DND-41 (cell line): ENCODE measurements around the gene LAMC3.

Source experiments
- ATAC-seq: fragments of 200-7000 bp; cut with Tn5 transposase; 3 replicates; pipeline ENCODE4 v1.9.1; 2021; ENCODE audit warnings: low read depth; ENCODE audit not compliant: insufficient read depth
- DNase-seq: peaks from one replicate; pipeline ENCODE4 v3.0.0-alpha.2; 2020
- H2AFZ ChIP-seq: 2 replicates; pipeline ENCODE4 v1.6.0; 2012; ENCODE audit warnings: low read depth, low read length
- H3K27ac ChIP-seq: 2 replicates; pipeline ENCODE4 v1.5.1; 2012; ENCODE audit warnings: low read length, inconsistent platforms
- H3K27me3 ChIP-seq: fragments of 200-600 bp; sonication (generic); 2 replicates; pipeline ENCODE4 v1.6.0; 2012; ENCODE audit warnings: low read length, mild to moderate bottlenecking, inconsistent platforms; ENCODE audit not compliant: insufficient read depth, poor library complexity
- H3K36me3 ChIP-seq: 2 replicates; pipeline ENCODE4 v1.5.1; 2012; ENCODE audit warnings: low read length, inconsistent platforms; ENCODE audit not compliant: insufficient read depth
- H3K4me1 ChIP-seq: 2 replicates; pipeline ENCODE4 v1.5.1; 2012; ENCODE audit warnings: mild to moderate bottlenecking, low read length; ENCODE audit not compliant: insufficient read depth
- H3K4me2 ChIP-seq: 2 replicates; pipeline ENCODE4 v1.6.0; 2012; ENCODE audit warnings: mild to moderate bottlenecking, moderate library complexity, low read length, inconsistent platforms; ENCODE audit not compliant: insufficient read depth
- H3K4me3 ChIP-seq, 2 experiments: fragments of 200-600 bp in 1 of 2; shearing (Covaris generic) in 1 of 2; 2 replicates each; pipeline ENCODE4 v1.5.1; 2012 to 2016; ENCODE audit warnings: inconsistent platforms in 2 of 2, low read length in 2 of 2, mild to moderate bottlenecking in 2 of 2, low read depth in 1 of 2, moderate library complexity in 1 of 2
- H3K79me2 ChIP-seq: 2 replicates; pipeline ENCODE4 v1.6.0; 2012; ENCODE audit warnings: low read length, inconsistent platforms; ENCODE audit not compliant: insufficient read depth
- H3K9ac ChIP-seq: 2 replicates; pipeline ENCODE4 v1.6.0; 2012; ENCODE audit warnings: low read depth, mild to moderate bottlenecking, inconsistent platforms, low read length, moderate library complexity
- H3K9me3 ChIP-seq: 2 replicates; pipeline ENCODE4 v1.5.1; 2012; ENCODE audit warnings: low read length, moderate library complexity, mild to moderate bottlenecking, inconsistent platforms; ENCODE audit not compliant: insufficient read depth, severe bottlenecking
- H4K20me1 ChIP-seq: 2 replicates; pipeline ENCODE4 v1.6.0; 2012; ENCODE audit warnings: low read length; ENCODE audit not compliant: insufficient read depth
- EZH2 ChIP-seq: IDR thresholded peaks from 3 replicates; pipeline ENCODE4 v1.6.1; 2012; ENCODE audit warnings: borderline replicate concordance, low read depth, mild to moderate bottlenecking, moderate library complexity, low read length, inconsistent platforms; ENCODE audit not compliant: severe bottlenecking
- TF ChIP-seq, protein P1 (sequence below): IDR thresholded peaks from 2 replicates; pipeline ENCODE4 v1.5.1; 2012; ENCODE audit warnings: borderline replicate concordance, low read length, moderate library complexity, mild to moderate bottlenecking; ENCODE audit not compliant: poor library complexity, severe bottlenecking; ENCODE audit errors: extremely low read depth

The LAMC3 gene

GRCh38 chr9:131019388-131020239 is 10.6 kb downstream of the LAMC3 start:
- Histone ChIP-seq H3K27me3 (peaks cover 4% of the 10 kb centered on the region), H3K4me1 (no peaks in the 10 kb centered on the region), H2AFZ (no peak overlapping the region), H3K27ac (no peak overlapping the region), H3K9ac (no peak overlapping the region), H3K4me3 (no peak overlapping the region), H3K9me3 (no peaks in the 10 kb centered on the region), H3K79me2 (no peaks in the 10 kb centered on the region), H3K36me3 (no peaks in the 10 kb centered on the region), H3K4me2 (no peak overlapping the region), H4K20me1 (no peaks in the 10 kb centered on the region)
- ATAC-seq, result no peak
- no peak for TF ChIP-seq EZH2
- TF ChIP-seq, protein P1, sequence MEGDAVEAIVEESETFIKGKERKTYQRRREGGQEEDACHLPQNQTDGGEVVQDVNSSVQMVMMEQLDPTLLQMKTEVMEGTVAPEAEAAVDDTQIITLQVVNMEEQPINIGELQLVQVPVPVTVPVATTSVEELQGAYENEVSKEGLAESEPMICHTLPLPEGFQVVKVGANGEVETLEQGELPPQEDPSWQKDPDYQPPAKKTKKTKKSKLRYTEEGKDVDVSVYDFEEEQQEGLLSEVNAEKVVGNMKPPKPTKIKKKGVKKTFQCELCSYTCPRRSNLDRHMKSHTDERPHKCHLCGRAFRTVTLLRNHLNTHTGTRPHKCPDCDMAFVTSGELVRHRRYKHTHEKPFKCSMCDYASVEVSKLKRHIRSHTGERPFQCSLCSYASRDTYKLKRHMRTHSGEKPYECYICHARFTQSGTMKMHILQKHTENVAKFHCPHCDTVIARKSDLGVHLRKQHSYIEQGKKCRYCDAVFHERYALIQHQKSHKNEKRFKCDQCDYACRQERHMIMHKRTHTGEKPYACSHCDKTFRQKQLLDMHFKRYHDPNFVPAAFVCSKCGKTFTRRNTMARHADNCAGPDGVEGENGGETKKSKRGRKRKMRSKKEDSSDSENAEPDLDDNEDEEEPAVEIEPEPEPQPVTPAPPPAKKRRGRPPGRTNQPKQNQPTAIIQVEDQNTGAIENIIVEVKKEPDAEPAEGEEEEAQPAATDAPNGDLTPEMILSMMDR, result no peak
- no peak for DNase-seq

DNA sequence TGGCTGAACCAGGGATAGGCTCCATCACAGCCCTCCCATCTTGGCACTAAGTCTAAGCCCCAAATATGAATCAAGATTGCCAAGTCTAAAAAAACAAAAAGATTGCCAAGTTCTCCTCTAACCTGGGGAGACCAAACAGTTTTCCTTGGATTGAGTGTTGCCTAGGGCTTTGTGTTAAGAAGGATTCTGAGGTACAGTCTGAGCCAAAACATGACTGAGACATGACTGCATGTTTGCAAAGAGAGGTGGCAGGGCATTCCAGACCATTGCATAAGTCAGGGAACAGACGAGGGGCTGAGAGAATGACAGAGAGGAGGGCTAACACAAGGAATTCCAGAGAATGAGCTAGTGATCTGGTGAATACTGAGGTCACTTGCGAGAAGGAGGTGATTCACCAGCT is 11.4 kb downstream of the LAMC3 start:
- Histone ChIP-seq H2AFZ (no peak overlapping the region), H3K9me3 (no peaks in the 10 kb centered on the region), H3K79me2 (no peaks in the 10 kb centered on the region), H3K9ac (no peak overlapping the region), H3K4me2 (no peak overlapping the region), H3K36me3 (no peaks in the 10 kb centered on the region), H3K4me1 (no peaks in the 10 kb centered on the region), H3K27ac (no peak overlapping the region), H4K20me1 (no peaks in the 10 kb centered on the region), H3K4me3 (no peak overlapping the region), H3K27me3 (peaks cover 4% of the 10 kb centered on the region)
- TF ChIP-seq, protein P1, result no peak
- TF ChIP-seq EZH2, result no peak
- ATAC-seq (no peak), DNase-seq (no peak)

DNA sequence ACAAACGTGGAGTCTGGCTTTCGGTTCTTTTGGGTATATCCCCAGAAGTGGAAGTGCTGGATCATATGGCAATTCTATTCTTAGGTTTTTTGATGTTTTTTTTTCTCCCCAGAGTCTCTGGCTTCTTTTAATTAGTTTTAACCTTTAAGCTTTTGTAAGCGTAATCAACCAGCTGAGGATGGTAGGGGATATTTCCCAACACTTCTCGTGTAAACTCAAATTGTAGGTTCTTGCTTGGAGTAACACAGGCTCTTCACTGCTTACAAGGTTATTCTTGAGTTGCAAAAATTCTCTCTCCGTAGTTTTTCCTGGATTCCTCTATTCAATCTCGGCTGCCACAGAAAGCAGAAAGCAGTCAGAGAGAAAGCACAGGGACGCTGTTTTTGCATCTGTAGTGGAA is 11.9 kb downstream of the LAMC3 start:
- TF ChIP-seq, protein P1, result no peak
- no peak for TF ChIP-seq EZH2

More for the DNA sequence above, 11.9 kb downstream of the LAMC3 start:
- no peak overlapping the region for H3K4me3 ChIP-seq
- H3K9me3 ChIP-seq, result no peaks in the 10 kb centered on the region
- no peak overlapping the region for H3K4me2 ChIP-seq
- H3K36me3 ChIP-seq, result no peaks in the 10 kb centered on the region
- H3K27me3 ChIP-seq, result peaks cover 4% of the 10 kb centered on the region
- no peak overlapping the region for H2AFZ ChIP-seq
- H3K9ac ChIP-seq, result no peak overlapping the region
- ATAC-seq (no peak), DNase-seq (no peak)
- H3K4me1 ChIP-seq, result no peaks in the 10 kb centered on the region
- H4K20me1 ChIP-seq, result no peaks in the 10 kb centered on the region
- no peaks in the 10 kb centered on the region for H3K79me2 ChIP-seq
- H3K27ac ChIP-seq, result no peak overlapping the region
